CD14-positive monocyte (primary cell): ENCODE results near the gene KRTAP9-8. TPM values are rescaled to one million over a fixed set of nuclear protein-coding genes. Genes with fewer than 3 reads are reported as not detected.
"Not testable (repeated sequence)": the region's sequence is repeated elsewhere in the genome, so short reads cannot be mapped to it uniquely, and the experiment has no call there.

Experiments used
- DNase-seq, 3 donors: peaks; one replicate each; pipeline ENCODE4 v3.0.0-alpha.2; 2011 to 2022
- H2AFZ ChIP-seq: 2 replicates; pipeline ENCODE4 v1.6.0; 2012; ENCODE audit warnings: mild to moderate bottlenecking, low read depth, low read length, inconsistent platforms; ENCODE audit not compliant: insufficient read depth, poor library complexity, severe bottlenecking
- H3K27ac ChIP-seq, 2 donors: 1 replicate in 1 of 2; 2 replicates in 1 of 2; pipeline ENCODE4 v1.5.1; 2012 to 2013; ENCODE audit warnings: low read length in 2 of 2, control low read depth in 1 of 2, inconsistent platforms in 1 of 2, low read depth in 1 of 2, mild to moderate bottlenecking in 1 of 2
- H3K27me3 ChIP-seq, 2 donors: one replicate each; pipeline versions ENCODE4 v1.6.0 to v1.6.1; 2011 to 2013; ENCODE audit warnings: low read length in 2 of 2; ENCODE audit not compliant: control insufficient read depth in 2 of 2, insufficient read depth in 2 of 2
- H3K36me3 ChIP-seq, 2 donors: replicated peaks in 1 of 2; 1 replicate in 1 of 2; 2 replicates in 1 of 2; pipeline versions ENCODE4 v1.5.1 to v1.6.1; 2012 to 2013; ENCODE audit warnings: low read length in 2 of 2, control low read depth in 1 of 2, inconsistent platforms in 1 of 2, mild to moderate bottlenecking in 1 of 2; ENCODE audit not compliant: insufficient read depth in 2 of 2, control insufficient read depth in 1 of 2
- H3K4me1 ChIP-seq, 2 donors: 1 replicate in 1 of 2; 2 replicates in 1 of 2; pipeline versions ENCODE4 v1.5.1 to v1.6.1; 2012 to 2013; ENCODE audit warnings: low read length in 2 of 2, control low read depth in 1 of 2, inconsistent platforms in 1 of 2, mild to moderate bottlenecking in 1 of 2, moderate library complexity in 1 of 2; ENCODE audit not compliant: insufficient read depth in 2 of 2, control insufficient read depth in 1 of 2
- H3K4me2 ChIP-seq: replicated peaks from 2 replicates; pipeline ENCODE3; 2012; ENCODE audit warnings: low read length, moderate library complexity, mild to moderate bottlenecking; ENCODE audit not compliant: poor library complexity, severe bottlenecking; ENCODE audit errors: extremely low read depth
- H3K4me3 ChIP-seq, 3 experiments: fragments of 200-600 bp in 1 of 3; sonication (generic) in 1 of 3; replicated peaks in 1 of 3; 1 replicate in 2 of 3; 2 replicates in 1 of 3; pipeline ENCODE4 v1.5.1; 2011 to 2013; ENCODE audit warnings: low read length in 3 of 3, mild to moderate bottlenecking in 3 of 3, control low read depth in 2 of 3, low read depth in 2 of 3, inconsistent platforms in 1 of 3, moderate library complexity in 1 of 3
- H3K79me2 ChIP-seq: 2 replicates; pipeline ENCODE4 v1.6.0; 2012; ENCODE audit warnings: mild to moderate bottlenecking, control low read depth, inconsistent platforms, low read length, moderate library complexity; ENCODE audit not compliant: insufficient read depth
- H3K9ac ChIP-seq: 2 replicates; pipeline ENCODE4 v1.6.0; 2017; ENCODE audit warnings: low read length, mild to moderate bottlenecking; ENCODE audit not compliant: insufficient read depth, poor library complexity, severe bottlenecking
- H3K9me3 ChIP-seq, 2 donors: replicated peaks in 1 of 2; 1 replicate in 1 of 2; 2 replicates in 1 of 2; pipeline versions ENCODE4 v1.5.1 to v1.6.1; 2012 to 2013; ENCODE audit warnings: low read length in 2 of 2, control low read depth in 1 of 2; ENCODE audit not compliant: control insufficient read depth in 1 of 2, insufficient read depth in 1 of 2
- H4K20me1 ChIP-seq: 2 replicates; pipeline ENCODE4 v1.6.0; 2012; ENCODE audit warnings: mild to moderate bottlenecking, low read length, control low read depth, moderate library complexity; ENCODE audit not compliant: insufficient read depth
- H3K27ac Mint-ChIP-seq, 7 donors: one replicate each; pipeline ENCODE4 v1.8.0; 2020; ENCODE audit warnings: mild to moderate bottlenecking in 7 of 7, mixed read lengths in 7 of 7, moderate library complexity in 6 of 7, inconsistent platforms in 2 of 7
- H3K27me3 Mint-ChIP-seq, 3 donors: one replicate each; pipeline ENCODE4 v1.8.0; 2021 to 2022; ENCODE audit warnings: low read depth in 3 of 3, mild to moderate bottlenecking in 3 of 3, mixed read lengths in 3 of 3, moderate library complexity in 3 of 3, inconsistent platforms in 1 of 3
- H3K36me3 Mint-ChIP-seq, 2 donors: one replicate each; pipeline ENCODE4 v1.8.0; 2020; ENCODE audit warnings: mixed read lengths in 2 of 2, inconsistent platforms in 1 of 2, mild to moderate bottlenecking in 1 of 2
- H3K4me1 Mint-ChIP-seq: one replicate; pipeline ENCODE4 v1.8.0; 2020; ENCODE audit warnings: mild to moderate bottlenecking, mixed read lengths
- H3K4me3 Mint-ChIP-seq, 2 donors: one replicate each; pipeline ENCODE4 v1.8.0; 2020; ENCODE audit warnings: mild to moderate bottlenecking in 2 of 2, mixed read lengths in 2 of 2, moderate library complexity in 1 of 2
- H3K9me3 Mint-ChIP-seq, 7 donors: one replicate each; pipeline ENCODE4 v1.8.0; 2020 to 2022; ENCODE audit warnings: mixed read lengths in 7 of 7, mild to moderate bottlenecking in 6 of 7, moderate library complexity in 6 of 7, inconsistent platforms in 2 of 7
- WGBS: methylation state at CpG from one replicate; pipeline ENCODE4 v1.1.5; 2013; ENCODE audit warnings: missing lambda C conversion rate; ENCODE audit not compliant: insufficient coverage; 5-methylcytosine and 5-hydroxymethylcytosine counted together
- intact Hi-C, 2 donors: fragments of 100-400 bp; cut with micrococcal nuclease; formaldehyde crosslinking; loops; one replicate each; pipeline versions ENCODE4 v1.15.0 to v1.15.1; 2023
- polyA plus RNA-seq, 3 donors: library from polyadenylated mRNA; depleted of rRNA in 1 of 3; unstranded in 2 of 3; stranded (reverse) in 1 of 3; fragments of 300-500 nt in 2 of 3; fragments of >200 nt in 1 of 3; fragmentation: Illumina TruSeq in 2 of 3; gene quantifications; 1 replicate in 2 of 3; 2 replicates in 1 of 3; pipeline ENCODE4 v1.2.3, GENCODE V29; 2012 to 2021
- TF ChIP-seq, protein P1 (sequence below): fragments of 200-600 bp; IDR thresholded peaks from one replicate; pipeline ENCODE4 v1.8.0; 2022; ENCODE audit warnings: antibody characterized with exemption, mild to moderate bottlenecking

The KRTAP9-8 gene
- polyA plus RNA-seq, 3 donors, result not detected

DNA sequence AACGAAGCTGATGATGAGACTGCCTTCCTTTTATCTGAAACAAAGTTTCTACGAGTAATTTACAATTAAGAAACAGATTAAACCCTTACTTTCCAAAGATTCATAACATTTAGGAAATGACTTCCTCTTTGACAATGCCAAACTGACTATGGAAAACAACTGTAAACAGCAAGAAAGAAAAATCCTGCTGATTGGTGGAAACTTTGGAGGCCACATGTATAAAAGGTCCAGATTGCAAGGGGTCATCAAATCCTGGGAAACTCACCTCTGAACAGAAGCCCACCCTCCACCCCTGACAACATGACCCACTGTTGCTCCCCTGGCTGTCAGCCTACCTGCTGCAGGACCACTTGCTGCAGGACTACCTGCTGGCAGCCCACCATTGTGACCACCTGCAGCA, 27.3 kb downstream of the KRTAP9-8 start, which contains the start of gene KRTAP9-6:
Gene KRTAP9-6 (plus strand): TSS at position 301 of the 400 bp plus-strand sequence. CDS start 0 bp downstream, at position 301.
- H3K4me3 Mint-ChIP-seq, result peak within 1 kb of the TSS in 1 of 2 donors; percentile 57
- H4K20me1 ChIP-seq, result no peaks in the 10 kb centered on the region
- no peaks in the 10 kb centered on the region for H3K4me1 Mint-ChIP-seq
- no peaks in the 10 kb centered on the region for H3K9me3 ChIP-seq
- H3K4me1 ChIP-seq, result no peaks in the 10 kb centered on the region
- H3K27me3 ChIP-seq, result peaks cover 0 to 6% of the 10 kb centered on the region in 2 donors
- WGBS, result no CpG with 5 or more reads among the region's 2 CpGs
- no peaks in the 10 kb centered on the region for H3K36me3 ChIP-seq
- H3K4me3 ChIP-seq, result no peak within 1 kb of the TSS
- peaks cover 0 to 3% (median 0%) of the 10 kb centered on the region in 7 donors for H3K9me3 Mint-ChIP-seq
- H3K27me3 Mint-ChIP-seq, result peaks cover 7 to 14% (median 9%) of the 10 kb centered on the region in 3 donors
- TF ChIP-seq, protein P1, sequence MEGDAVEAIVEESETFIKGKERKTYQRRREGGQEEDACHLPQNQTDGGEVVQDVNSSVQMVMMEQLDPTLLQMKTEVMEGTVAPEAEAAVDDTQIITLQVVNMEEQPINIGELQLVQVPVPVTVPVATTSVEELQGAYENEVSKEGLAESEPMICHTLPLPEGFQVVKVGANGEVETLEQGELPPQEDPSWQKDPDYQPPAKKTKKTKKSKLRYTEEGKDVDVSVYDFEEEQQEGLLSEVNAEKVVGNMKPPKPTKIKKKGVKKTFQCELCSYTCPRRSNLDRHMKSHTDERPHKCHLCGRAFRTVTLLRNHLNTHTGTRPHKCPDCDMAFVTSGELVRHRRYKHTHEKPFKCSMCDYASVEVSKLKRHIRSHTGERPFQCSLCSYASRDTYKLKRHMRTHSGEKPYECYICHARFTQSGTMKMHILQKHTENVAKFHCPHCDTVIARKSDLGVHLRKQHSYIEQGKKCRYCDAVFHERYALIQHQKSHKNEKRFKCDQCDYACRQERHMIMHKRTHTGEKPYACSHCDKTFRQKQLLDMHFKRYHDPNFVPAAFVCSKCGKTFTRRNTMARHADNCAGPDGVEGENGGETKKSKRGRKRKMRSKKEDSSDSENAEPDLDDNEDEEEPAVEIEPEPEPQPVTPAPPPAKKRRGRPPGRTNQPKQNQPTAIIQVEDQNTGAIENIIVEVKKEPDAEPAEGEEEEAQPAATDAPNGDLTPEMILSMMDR, result no peak
- DNase-seq, result no peak
- H2AFZ ChIP-seq, result no peak within 1 kb of the TSS
- intact Hi-C loops, result no loop called here
- H3K9ac ChIP-seq, result no peak within 1 kb of the TSS
- H3K27ac Mint-ChIP-seq, result peak within 1 kb of the TSS in 1 of 7 donors; percentile 59
- no peak within 1 kb of the TSS for H3K4me2 ChIP-seq
- no peak within 1 kb of the TSS for H3K27ac ChIP-seq
- no peaks in the 10 kb centered on the region for H3K36me3 Mint-ChIP-seq
- no peaks in the 10 kb centered on the region for H3K79me2 ChIP-seq

DNA sequence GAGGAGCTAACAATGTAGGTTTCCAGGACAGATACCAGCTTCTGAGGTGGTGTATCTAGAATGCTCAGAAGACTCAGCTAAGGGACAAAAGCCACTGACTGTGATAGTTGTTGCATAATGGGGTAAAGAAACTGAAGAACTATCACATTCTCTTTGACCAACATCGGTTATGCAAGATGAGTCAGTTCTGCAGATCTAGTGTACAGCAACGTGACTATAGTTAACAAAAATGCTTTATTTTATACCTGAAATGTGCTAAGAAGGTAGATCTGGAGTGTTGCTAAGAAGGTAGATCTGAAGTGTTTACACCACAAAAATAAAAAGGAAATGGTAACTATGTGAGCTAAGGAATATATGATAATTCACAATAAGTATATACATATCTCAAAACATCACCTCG, 29.9 kb downstream of the KRTAP9-8 start:
- no peak overlapping the region for H3K4me3 Mint-ChIP-seq
- no peaks in the 10 kb centered on the region for H3K4me1 Mint-ChIP-seq
- no peak for DNase-seq
- no peaks in the 10 kb centered on the region for H3K36me3 Mint-ChIP-seq
- Histone ChIP-seq H3K4me3 (no peak overlapping the region), H3K9me3 (no peaks in the 10 kb centered on the region), H3K9ac (no peak overlapping the region), H3K27me3 (peaks cover 0 to 6% of the 10 kb centered on the region in 2 donors), H3K36me3 (no peaks in the 10 kb centered on the region), H3K79me2 (no peaks in the 10 kb centered on the region), H3K4me1 (no peaks in the 10 kb centered on the region), H4K20me1 (no peaks in the 10 kb centered on the region), H3K27ac (no peak overlapping the region), H2AFZ (no peak overlapping the region), H3K4me2 (no peak overlapping the region)
- H3K9me3 Mint-ChIP-seq, result peaks cover 0 to 2% (median 0%) of the 10 kb centered on the region in 7 donors
- H3K27me3 Mint-ChIP-seq, result peaks cover 6 to 18% (median 13%) of the 10 kb centered on the region in 3 donors
- WGBS, result no CpG with 5 or more reads among the region's 3 CpGs
- TF ChIP-seq, protein P1, result no peak
- intact Hi-C loops, result no loop called here
- H3K27ac Mint-ChIP-seq, result no peak overlapping the region

GRCh38 chr17:41271323-41271722, 33.5 kb downstream of the KRTAP9-8 start:
- peaks cover 5 to 13% (median 11%) of the 10 kb centered on the region in 3 donors for H3K27me3 Mint-ChIP-seq
- H3K4me1 ChIP-seq, H3K36me3 ChIP-seq, H3K27ac Mint-ChIP-seq, H3K4me2 ChIP-seq, H3K9me3 Mint-ChIP-seq, H3K36me3 Mint-ChIP-seq, H2AFZ ChIP-seq, H3K4me3 ChIP-seq, H3K27ac ChIP-seq, H4K20me1 ChIP-seq, intact Hi-C loops, H3K4me1 Mint-ChIP-seq, DNase-seq, H3K4me3 Mint-ChIP-seq, H3K9ac ChIP-seq, H3K27me3 ChIP-seq, H3K79me2 ChIP-seq, H3K9me3 ChIP-seq: not testable (repeated sequence)
- WGBS, result 83% methylated on average over 1 of the region's 1 CpG
